ENCODE measurements around the gene TBC1D3B. TPM values are rescaled to one million over a fixed set of nuclear protein-coding genes. Genes with fewer than 3 reads are reported as not detected.

Gene TBC1D3B
- total RNA-seq, 1 donor from 2014 or later: 4.0 TPM

GRCh38 chr17:36117505-36118382 is 58.7 kb downstream of the TBC1D3B start:
- ATAC-seq (no peak), DNase-seq (ENCODE audit: missing footprints) (no peak)
- intact Hi-C loops (cut with DNase I): no loop called here

Other genes starting within 250 kb of the TBC1D3B start
- not detected for gene RDM1, start 245.9 kb downstream of the TBC1D3B start, total RNA-seq
- gene LYZL6, start 232.9 kb downstream of the TBC1D3B start, total RNA-seq: not detected
- gene CCL16, start 195.1 kb downstream of the TBC1D3B start, total RNA-seq: not detected
- gene CCL14, start 189.9 kb downstream of the TBC1D3B start, total RNA-seq: 10.3 TPM
- not detected for gene CCL15, start 175.1 kb downstream of the TBC1D3B start, total RNA-seq
- not detected for gene CCL23, start 158.7 kb downstream of the TBC1D3B start, total RNA-seq
- 3.7 TPM for gene CCL18, start 112.4 kb downstream of the TBC1D3B start, total RNA-seq
- gene CCL3, start 86.5 kb downstream of the TBC1D3B start, total RNA-seq: not detected
- 0.92 TPM for gene CCL4, start 72.8 kb downstream of the TBC1D3B start, total RNA-seq
- not detected for gene CCL3L1, start 20.1 kb upstream of the TBC1D3B start, total RNA-seq
- gene CCL4L2, start 34.4 kb upstream of the TBC1D3B start, total RNA-seq: not detected
- gene TBC1D3I, start 87.9 kb upstream of the TBC1D3B start, total RNA-seq: not detected
- not detected for gene TBC1D3G, start 147.2 kb upstream of the TBC1D3B start, total RNA-seq
- not detected for gene TBC1D3H, start 211.8 kb upstream of the TBC1D3B start, total RNA-seq